ENCODE measurements around the gene CCDC117.
"Not testable (repeated sequence)": the region's sequence is repeated elsewhere in the genome, so short reads cannot be mapped to it uniquely, and the experiment has no call there.

The CCDC117 gene

GRCh38 chr22:28741785-28742561 is 30.5 kb upstream of the CCDC117 start, which contains the start of the genes CHEK2 and HSCB:
CHEK2 (minus strand) TSS chr22:28741820; CDS start chr22:28734721, 7,099 bp downstream.
HSCB (plus strand) TSS chr22:28742039; CDS start chr22:28742096, 57 bp downstream.
- peaks cover 7% of the 10 kb centered on the region for H3K36me3 ChIP-seq (ENCODE audit: control insufficient read depth, insufficient read depth, low read length)
- H3K27ac ChIP-seq (ENCODE audit: insufficient read depth, low read length, poor library complexity, severe bottlenecking), result peak within 1 kb of the TSS; percentile 89
- no peaks in the 10 kb centered on the region for H3K27me3 ChIP-seq (replicated peaks; ENCODE audit: control insufficient read depth, insufficient read depth, low read length, poor library complexity, severe bottlenecking)
- H3K4me3 ChIP-seq (ENCODE audit: insufficient read depth, low read depth, low read length, poor library complexity, severe bottlenecking), result peak within 1 kb of the TSS; percentile 85
- peaks cover 4% of the 10 kb centered on the region for H3K4me1 ChIP-seq (ENCODE audit: control insufficient read depth, insufficient read depth, low read length, poor library complexity, severe bottlenecking)
- no peaks in the 10 kb centered on the region for H3K9me3 ChIP-seq (ENCODE audit: control insufficient read depth, low read length)
- DNase-seq, result peak; percentile 91 to 96 (median 95)

- Histone ChIP-seq H3K9me3 (ENCODE audit: control insufficient read depth, low read length) (no peaks in the 10 kb centered on the region), H3K36me3 (ENCODE audit: control insufficient read depth, insufficient read depth, low read length) (peaks cover 13% of the 10 kb centered on the region), H3K27ac (ENCODE audit: insufficient read depth, low read length, poor library complexity, severe bottlenecking) (peak overlapping the region; percentile 89), H3K27me3 (replicated peaks; ENCODE audit: control insufficient read depth, insufficient read depth, low read length, poor library complexity, severe bottlenecking) (no peaks in the 10 kb centered on the region), H3K4me3 (ENCODE audit: insufficient read depth, low read depth, low read length, poor library complexity, severe bottlenecking) (peak overlapping the region; percentile 85), H3K4me1 (ENCODE audit: control insufficient read depth, insufficient read depth, low read length, poor library complexity, severe bottlenecking) (peaks cover 4% of the 10 kb centered on the region)
- peak in 1 of 3 donors; percentile 79 for DNase-seq
Measured at GRCh38 chr22:28742562-28742962, 29.9 kb upstream of the CCDC117 start.

- Histone ChIP-seq H3K27me3 (replicated peaks; ENCODE audit: control insufficient read depth, insufficient read depth, low read length, poor library complexity, severe bottlenecking) (no peaks in the 10 kb centered on the region), H3K4me3 (ENCODE audit: insufficient read depth, low read depth, low read length, poor library complexity, severe bottlenecking) (no peak overlapping the region), H3K36me3 (ENCODE audit: control insufficient read depth, insufficient read depth, low read length) (peaks cover 14% of the 10 kb centered on the region), H3K27ac (ENCODE audit: insufficient read depth, low read length, poor library complexity, severe bottlenecking) (no peak overlapping the region), H3K4me1 (ENCODE audit: control insufficient read depth, insufficient read depth, low read length, poor library complexity, severe bottlenecking) (peaks cover 4% of the 10 kb centered on the region), H3K9me3 (ENCODE audit: control insufficient read depth, low read length) (no peaks in the 10 kb centered on the region)
- DNase-seq, result no peak
Measured at GRCh38 chr22:28743852-28744251, 28.6 kb upstream of the CCDC117 start.

- Histone ChIP-seq H3K27me3 (replicated peaks; ENCODE audit: control insufficient read depth, insufficient read depth, low read length, poor library complexity, severe bottlenecking) (no peaks in the 10 kb centered on the region), H3K9me3 (ENCODE audit: control insufficient read depth, low read length) (no peaks in the 10 kb centered on the region), H3K4me3 (ENCODE audit: insufficient read depth, low read depth, low read length, poor library complexity, severe bottlenecking) (no peak overlapping the region), H3K27ac (ENCODE audit: insufficient read depth, low read length, poor library complexity, severe bottlenecking) (no peak overlapping the region), H3K36me3 (ENCODE audit: control insufficient read depth, insufficient read depth, low read length) (peaks cover 11% of the 10 kb centered on the region), H3K4me1 (ENCODE audit: control insufficient read depth, insufficient read depth, low read length, poor library complexity, severe bottlenecking) (no peaks in the 10 kb centered on the region)
- no peak for DNase-seq
Measured at GRCh38 chr22:28750471-28750881, 22.0 kb upstream of the CCDC117 start.

GRCh38 chr22:28754512-28754911 is 18.0 kb upstream of the CCDC117 start:
- not testable (repeated sequence) for DNase-seq; H3K36me3 ChIP-seq (ENCODE audit: control insufficient read depth, insufficient read depth, low read length); H3K27me3 ChIP-seq (replicated peaks; ENCODE audit: control insufficient read depth, insufficient read depth, low read length, poor library complexity, severe bottlenecking); H3K9me3 ChIP-seq (ENCODE audit: control insufficient read depth, low read length); H3K4me1 ChIP-seq (ENCODE audit: control insufficient read depth, insufficient read depth, low read length, poor library complexity, severe bottlenecking); H3K27ac ChIP-seq (ENCODE audit: insufficient read depth, low read length, poor library complexity, severe bottlenecking); H3K4me3 ChIP-seq (ENCODE audit: insufficient read depth, low read depth, low read length, poor library complexity, severe bottlenecking)

- no peak for DNase-seq
- H3K4me3 ChIP-seq (ENCODE audit: insufficient read depth, low read depth, low read length, poor library complexity, severe bottlenecking), result no peak overlapping the region
Measured at GRCh38 chr22:28759861-28760560, 12.5 kb upstream of the CCDC117 start.

GRCh38 chr22:28761449-28761755 is 11.1 kb upstream of the CCDC117 start:
- no peak overlapping the region for H3K4me3 ChIP-seq (ENCODE audit: insufficient read depth, low read depth, low read length, poor library complexity, severe bottlenecking)
- no peaks in the 10 kb centered on the region for H3K36me3 ChIP-seq (ENCODE audit: control insufficient read depth, insufficient read depth, low read length)
- H3K9me3 ChIP-seq (ENCODE audit: control insufficient read depth, low read length), result no peaks in the 10 kb centered on the region
- H3K27me3 ChIP-seq (replicated peaks; ENCODE audit: control insufficient read depth, insufficient read depth, low read length, poor library complexity, severe bottlenecking), result no peaks in the 10 kb centered on the region
- no peaks in the 10 kb centered on the region for H3K4me1 ChIP-seq (ENCODE audit: control insufficient read depth, insufficient read depth, low read length, poor library complexity, severe bottlenecking)
- H3K27ac ChIP-seq (ENCODE audit: insufficient read depth, low read length, poor library complexity, severe bottlenecking), result no peak overlapping the region
- DNase-seq, result no peak

More at GRCh38 chr22:28759861-28760560, 12.5 kb upstream of the CCDC117 start:
- Histone ChIP-seq H3K36me3 (ENCODE audit: control insufficient read depth, insufficient read depth, low read length) (no peaks in the 10 kb centered on the region), H3K9me3 (ENCODE audit: control insufficient read depth, low read length) (no peaks in the 10 kb centered on the region), H3K27me3 (replicated peaks; ENCODE audit: control insufficient read depth, insufficient read depth, low read length, poor library complexity, severe bottlenecking) (no peaks in the 10 kb centered on the region), H3K27ac (ENCODE audit: insufficient read depth, low read length, poor library complexity, severe bottlenecking) (no peak overlapping the region), H3K4me1 (ENCODE audit: control insufficient read depth, insufficient read depth, low read length, poor library complexity, severe bottlenecking) (no peaks in the 10 kb centered on the region)

- not testable (repeated sequence) for H3K4me3 ChIP-seq (ENCODE audit: insufficient read depth, low read depth, low read length, poor library complexity, severe bottlenecking); H3K27ac ChIP-seq (ENCODE audit: insufficient read depth, low read length, poor library complexity, severe bottlenecking); H3K9me3 ChIP-seq (ENCODE audit: control insufficient read depth, low read length); H3K36me3 ChIP-seq (ENCODE audit: control insufficient read depth, insufficient read depth, low read length); DNase-seq; H3K4me1 ChIP-seq (ENCODE audit: control insufficient read depth, insufficient read depth, low read length, poor library complexity, severe bottlenecking); H3K27me3 ChIP-seq (replicated peaks; ENCODE audit: control insufficient read depth, insufficient read depth, low read length, poor library complexity, severe bottlenecking)
Measured at GRCh38 chr22:28762000-28762399, 10.5 kb upstream of the CCDC117 start.

- Histone ChIP-seq H3K36me3 (ENCODE audit: control insufficient read depth, insufficient read depth, low read length) (no peaks in the 10 kb centered on the region), H3K27me3 (replicated peaks; ENCODE audit: control insufficient read depth, insufficient read depth, low read length, poor library complexity, severe bottlenecking) (no peaks in the 10 kb centered on the region), H3K4me1 (ENCODE audit: control insufficient read depth, insufficient read depth, low read length, poor library complexity, severe bottlenecking) (no peaks in the 10 kb centered on the region), H3K9me3 (ENCODE audit: control insufficient read depth, low read length) (no peaks in the 10 kb centered on the region), H3K27ac (ENCODE audit: insufficient read depth, low read length, poor library complexity, severe bottlenecking) (no peak overlapping the region), H3K4me3 (ENCODE audit: insufficient read depth, low read depth, low read length, poor library complexity, severe bottlenecking) (no peak overlapping the region)
- no peak for DNase-seq
Measured at GRCh38 chr22:28766628-28767027, 5.9 kb upstream of the CCDC117 start.

GRCh38 chr22:28768701-28769393 is 3.6 kb upstream of the CCDC117 start:
- Histone ChIP-seq H3K27ac (ENCODE audit: insufficient read depth, low read length, poor library complexity, severe bottlenecking) (no peak overlapping the region), H3K36me3 (ENCODE audit: control insufficient read depth, insufficient read depth, low read length) (no peaks in the 10 kb centered on the region), H3K4me1 (ENCODE audit: control insufficient read depth, insufficient read depth, low read length, poor library complexity, severe bottlenecking) (peaks cover 3% of the 10 kb centered on the region), H3K4me3 (ENCODE audit: insufficient read depth, low read depth, low read length, poor library complexity, severe bottlenecking) (no peak overlapping the region), H3K9me3 (ENCODE audit: control insufficient read depth, low read length) (no peaks in the 10 kb centered on the region), H3K27me3 (replicated peaks; ENCODE audit: control insufficient read depth, insufficient read depth, low read length, poor library complexity, severe bottlenecking) (no peaks in the 10 kb centered on the region)
- no peak for DNase-seq
